RKO (cell line): ENCODE measurements around the gene TGFBR3.
"Not testable (repeated sequence)": the region's sequence is repeated elsewhere in the genome, so short reads cannot be mapped to it uniquely, and the experiment has no call there.

ENCODE experiments used
- DNase-seq: peaks from one replicate; pipeline ENCODE4 v3.0.0-alpha.2; 2016; ENCODE audit warnings: low spot score

TGFBR3 gene

DNA sequence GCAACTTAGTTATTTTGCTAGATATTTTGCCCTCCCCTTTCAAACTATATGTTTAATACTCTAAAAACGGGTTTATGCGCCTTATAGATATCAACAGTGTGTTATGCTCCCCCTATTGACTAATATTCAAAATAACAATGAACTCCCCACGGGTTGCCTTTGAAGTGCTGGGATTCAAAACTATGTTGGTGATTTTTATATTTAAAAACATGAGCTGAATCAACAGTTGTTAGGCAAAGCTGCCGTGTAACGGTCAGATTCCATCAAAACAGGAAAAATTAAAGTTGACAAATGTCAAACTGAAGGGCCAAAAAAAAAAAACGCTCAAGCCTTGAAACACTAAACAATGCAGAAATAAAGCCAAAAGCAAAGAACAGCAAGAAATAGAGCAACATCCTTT lies 2.5 kb downstream of the TGFBR3 start:
- peak; percentile 49 for DNase-seq

DNA sequence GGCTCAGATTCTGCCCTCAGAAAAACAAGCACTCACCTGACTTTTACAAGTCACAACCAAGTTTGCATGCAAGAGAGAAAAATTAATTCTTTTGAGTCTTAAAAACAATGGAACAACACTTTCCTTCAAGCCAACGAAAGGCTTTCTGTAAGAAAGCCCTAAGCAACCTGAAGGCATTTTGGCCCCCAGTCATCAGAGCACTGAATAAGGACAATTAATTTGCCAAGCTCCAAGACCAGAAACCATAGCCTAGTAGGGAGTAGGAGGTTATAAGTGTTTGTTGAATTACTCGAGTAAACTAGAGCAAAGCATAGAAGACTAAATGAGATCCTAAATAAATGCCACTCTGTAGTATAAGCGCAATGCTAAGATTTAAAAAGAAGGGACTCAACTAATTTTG lies 4.7 kb downstream of the TGFBR3 start:
- no peak for DNase-seq

DNA sequence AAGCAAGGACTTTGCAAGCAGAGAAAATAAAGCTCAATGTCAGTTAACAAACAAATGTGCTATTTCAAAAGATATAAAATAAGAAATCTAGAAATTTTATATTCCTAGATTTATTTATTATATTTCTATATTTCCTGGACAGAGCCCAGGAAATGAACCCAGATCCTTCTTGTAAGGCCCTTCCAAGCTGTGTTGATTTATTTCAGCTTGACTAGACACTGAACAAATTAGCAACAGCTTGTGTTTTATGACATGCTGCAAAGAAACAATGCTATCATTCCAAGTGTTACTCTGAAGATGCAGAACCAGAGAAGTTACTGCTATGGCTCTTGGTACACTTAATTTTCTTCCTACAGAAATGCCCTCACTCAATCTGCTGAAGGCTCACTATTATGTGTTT lies 6.2 kb downstream of the TGFBR3 start:
- DNase-seq = no peak

DNA sequence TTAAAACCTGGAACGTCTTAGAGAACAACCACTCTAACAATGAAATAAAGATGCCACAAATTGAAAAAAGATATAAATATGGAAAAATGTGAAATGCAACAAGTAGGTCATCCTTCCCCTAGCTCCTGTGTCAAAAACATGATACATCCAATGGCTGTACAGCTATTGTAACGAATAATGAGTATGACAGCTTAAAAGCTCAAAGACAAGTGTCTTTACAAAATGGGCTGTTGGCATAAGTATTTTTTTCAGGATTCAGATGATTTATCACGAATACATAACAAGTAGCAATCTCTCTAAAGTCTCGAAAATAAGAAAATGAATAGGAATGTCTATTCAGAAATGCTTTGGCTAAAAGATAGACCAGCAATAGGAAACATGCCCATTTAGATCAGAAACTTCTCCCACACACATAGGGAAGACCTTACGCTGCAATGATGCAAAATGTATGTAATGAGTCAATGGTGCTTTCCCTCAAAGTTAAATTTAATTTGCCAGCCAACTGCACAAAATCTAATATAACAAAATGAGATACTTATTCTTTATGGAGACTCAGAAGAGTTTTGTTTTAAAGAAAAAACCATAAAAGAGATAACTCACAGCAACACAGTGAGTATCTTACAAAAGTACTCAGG lies 8.3 kb downstream of the TGFBR3 start:
- DNase-seq = no peak

DNA sequence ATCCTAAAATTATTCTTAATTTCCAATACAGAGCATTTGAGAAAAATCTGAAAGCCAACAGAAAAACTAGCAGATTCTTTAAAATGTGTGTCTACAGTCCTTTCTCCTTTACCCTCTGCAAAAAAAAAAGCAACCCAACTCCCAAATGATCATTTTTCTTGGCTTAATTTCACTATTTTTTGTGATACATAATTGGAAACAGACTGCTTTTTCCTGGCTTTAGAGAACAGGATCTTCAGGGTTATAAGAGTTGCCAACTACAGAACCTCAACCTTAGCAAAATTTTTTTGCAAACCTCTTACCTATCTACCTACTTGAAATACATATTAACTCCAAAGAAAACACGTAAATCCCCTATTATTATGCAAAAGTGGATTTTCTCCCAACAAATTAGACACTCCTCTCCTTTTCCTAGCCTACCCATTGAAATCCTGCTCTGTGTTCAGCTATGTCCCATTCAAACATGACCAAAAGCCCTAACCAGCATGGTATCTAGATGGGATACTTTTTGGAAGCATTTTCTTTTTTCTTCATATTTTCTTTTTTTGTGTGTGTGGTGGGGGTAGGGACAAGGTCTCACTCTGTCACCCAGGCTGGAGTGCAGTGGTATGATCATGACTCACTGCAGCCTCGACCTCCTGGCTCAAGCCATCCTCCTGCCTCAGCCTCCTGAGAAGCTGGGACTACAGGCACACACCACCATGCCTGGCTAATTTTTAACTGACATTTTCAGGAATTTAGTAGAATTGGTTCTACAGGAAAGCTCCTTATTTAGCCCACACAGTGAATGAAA lies 9.0 kb downstream of the TGFBR3 start:
- DNase-seq = no peak

DNA sequence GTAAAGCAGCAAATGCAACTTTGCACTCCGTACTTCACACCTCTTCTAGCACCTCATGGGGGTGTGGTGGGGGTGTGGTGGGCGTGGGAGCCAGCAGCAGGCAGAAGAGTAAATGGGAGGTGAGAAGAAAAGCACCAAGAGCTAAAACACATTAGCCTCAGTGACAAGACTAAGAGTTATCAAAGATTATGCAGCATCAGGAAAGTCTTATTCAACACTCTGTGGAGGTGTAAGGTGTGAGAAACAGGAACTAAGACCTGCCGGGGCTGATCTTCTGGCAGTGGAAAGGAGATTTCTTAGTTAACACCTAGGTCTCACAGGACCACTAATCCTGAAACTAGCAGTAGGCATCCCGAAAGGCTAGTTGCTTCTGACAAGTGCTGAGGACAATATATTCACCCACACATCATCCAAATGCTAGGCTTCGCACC lies 9.9 kb downstream of the TGFBR3 start:
- DNase-seq = no peak

DNA sequence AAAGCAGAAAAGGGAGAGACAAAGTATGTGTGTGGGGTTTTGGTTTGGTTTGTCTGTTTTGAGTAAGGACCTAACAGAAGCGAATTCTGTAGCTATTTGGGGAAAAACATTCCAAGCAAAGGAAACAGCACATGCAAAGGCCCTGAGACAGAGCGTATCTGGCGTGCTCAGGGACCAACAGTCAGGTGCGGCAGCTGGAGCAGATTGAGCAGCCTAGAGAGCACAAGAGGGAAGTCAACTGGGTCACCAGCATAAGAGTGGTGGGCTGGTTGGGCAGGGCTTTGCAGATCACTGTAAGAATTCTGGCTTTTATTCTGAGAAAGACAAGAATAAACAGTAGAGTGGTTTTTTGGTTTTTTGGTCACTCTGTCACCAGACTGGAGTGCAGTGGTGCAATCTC lies 11.8 kb downstream of the TGFBR3 start:
- no peak for DNase-seq

DNA sequence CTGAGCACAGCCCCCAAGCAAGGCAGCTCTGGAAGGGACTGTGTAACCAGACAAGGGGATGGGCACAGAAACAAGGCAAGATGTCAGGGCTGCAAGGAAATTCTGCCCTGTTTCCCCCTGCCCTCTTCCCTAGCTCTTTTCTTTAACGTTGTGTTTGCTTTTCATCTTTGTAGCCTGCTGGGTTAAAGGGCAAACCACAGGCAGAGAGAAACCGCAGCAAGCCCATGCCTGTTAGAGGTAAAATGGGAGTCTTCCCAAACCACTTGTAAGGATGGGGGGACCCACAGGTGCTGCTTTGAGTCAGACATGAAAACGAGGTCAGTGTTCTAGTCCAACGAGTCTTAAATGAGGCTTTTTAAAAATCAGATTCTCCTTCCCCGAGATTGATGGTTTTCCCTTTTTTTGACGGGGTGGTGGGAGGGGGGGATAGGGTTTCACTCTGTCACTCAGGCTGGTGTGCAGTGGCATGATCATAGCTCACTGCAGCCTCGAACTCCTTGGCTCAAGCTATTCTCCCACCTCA lies 13.3 kb downstream of the TGFBR3 start:
- no peak for DNase-seq

DNA sequence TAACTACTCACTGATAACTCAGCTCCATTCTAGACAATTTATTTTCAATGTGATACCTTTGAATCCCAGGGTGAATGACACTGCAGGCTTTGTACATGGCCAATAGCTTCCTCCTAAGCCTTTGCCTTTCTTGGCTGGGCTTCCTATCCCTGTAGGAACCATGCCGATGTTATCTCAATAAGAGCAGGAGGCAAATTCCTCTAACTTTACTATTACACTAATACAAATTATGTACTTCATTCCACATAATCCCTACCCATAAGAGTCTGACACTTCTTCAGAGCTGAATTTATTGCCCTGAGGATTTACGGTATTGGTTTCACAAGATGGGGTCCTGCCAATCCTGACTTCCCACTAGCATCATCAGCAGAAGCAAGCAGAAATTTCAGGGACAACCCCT lies 14.0 kb downstream of the TGFBR3 start:
- no peak for DNase-seq

DNA sequence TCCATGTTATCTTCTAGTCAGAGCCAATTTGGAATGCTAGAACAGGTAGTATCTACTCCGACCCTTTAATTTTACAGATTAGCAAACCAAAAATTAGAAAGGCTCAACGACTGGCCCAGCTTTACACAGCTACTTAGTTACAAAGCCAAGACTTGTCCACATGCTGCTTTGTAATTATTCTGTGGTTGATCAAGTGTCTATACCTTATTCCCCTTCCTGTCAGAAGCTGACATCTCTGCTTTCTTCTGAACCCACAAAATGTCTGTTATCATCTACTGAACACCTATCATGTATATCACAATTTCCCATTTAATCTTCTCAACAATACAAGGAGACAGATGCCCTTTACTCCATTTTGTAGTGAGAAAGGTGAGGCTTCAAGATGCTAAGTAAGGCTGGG lies 15.6 kb downstream of the TGFBR3 start:
- DNase-seq = no peak

DNA sequence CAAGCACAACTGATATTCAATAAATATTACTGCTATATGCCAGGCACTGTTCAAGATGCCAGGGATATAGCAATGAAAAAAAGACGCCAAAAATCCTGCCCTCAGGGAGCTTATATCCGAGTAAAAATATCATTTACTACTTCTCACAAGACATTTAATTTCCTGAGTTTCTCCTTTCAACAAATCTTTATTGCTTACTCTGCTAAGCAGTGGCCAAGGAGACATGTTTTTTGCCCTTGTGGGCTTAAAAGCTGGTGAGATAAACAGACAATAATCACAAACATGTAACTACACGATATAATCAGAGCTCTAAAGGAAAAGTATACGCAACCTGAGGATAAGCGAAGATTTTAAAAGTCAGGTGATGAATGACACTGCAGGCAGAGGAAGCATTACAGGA lies 19.5 kb downstream of the TGFBR3 start:
- DNase-seq = no peak

DNA sequence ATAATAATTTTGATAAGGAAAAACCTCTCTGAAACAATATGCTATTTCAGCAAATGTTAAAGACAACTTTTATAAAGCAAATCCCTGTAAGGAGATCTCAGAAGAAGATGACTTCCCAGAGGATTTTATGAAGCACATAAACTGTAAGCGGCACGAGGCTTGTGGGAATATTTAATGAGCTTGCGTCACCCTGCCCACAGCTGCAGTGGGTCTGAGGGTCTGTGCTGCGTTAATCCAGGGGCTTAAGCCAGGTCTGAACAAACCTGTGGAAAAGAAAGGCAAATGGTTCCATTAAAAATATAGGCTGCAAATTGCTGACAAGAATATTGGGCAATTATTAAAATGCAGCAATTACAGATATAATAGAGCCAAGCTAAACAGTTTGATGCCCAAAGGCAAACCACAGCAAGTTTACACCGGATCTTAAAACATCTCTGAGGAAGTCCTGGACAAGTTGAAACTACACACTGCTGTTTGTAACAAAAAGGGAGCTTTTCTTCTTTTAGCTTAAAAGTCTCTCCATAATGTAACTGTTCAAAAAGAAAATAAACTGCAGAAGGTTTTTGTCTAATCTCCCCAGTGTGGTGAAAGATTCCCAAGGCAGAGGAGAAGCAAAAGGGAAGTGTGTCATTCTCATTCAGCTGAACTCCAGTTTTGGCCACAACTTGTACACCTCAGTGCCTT lies 21.8 kb downstream of the TGFBR3 start:
- no peak for DNase-seq

DNA sequence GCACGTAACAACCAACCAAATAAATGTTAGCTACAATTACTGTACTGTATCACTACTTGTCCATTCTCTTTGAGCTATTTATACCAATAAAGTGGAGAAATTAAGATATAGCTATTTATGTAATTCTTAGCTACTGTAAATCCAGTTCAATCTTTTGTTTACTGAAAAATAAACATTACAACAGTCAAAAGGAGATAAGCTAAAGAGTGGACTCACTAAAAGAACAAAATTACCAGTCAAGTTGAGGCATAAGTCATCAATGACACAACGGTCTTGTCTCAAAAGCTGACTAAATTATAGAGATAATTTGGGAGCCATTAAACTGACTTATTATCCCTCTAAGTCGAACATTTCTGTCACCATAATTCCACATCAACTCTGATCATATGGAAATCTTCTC lies 22.5 kb downstream of the TGFBR3 start:
- no peak for DNase-seq

DNA sequence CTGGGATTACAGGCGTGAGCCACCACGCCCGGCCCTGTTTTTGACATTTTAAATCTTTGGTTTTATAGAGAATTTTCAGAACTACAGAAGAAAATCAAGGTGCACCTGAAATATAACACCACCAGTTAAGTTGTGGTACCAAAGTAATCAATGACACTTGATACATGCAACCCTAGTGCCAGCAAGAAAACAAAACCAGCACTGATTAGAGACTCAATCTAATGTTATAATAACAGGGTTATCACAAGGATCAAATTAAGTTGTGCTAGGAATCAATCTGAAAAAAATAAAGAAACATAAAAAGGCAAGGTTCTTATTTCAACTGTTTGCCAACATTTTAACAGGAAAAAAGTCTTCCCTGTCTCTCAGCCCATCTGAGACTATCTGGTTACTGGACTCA lies 23.8 kb downstream of the TGFBR3 start:
- no peak for DNase-seq

DNA sequence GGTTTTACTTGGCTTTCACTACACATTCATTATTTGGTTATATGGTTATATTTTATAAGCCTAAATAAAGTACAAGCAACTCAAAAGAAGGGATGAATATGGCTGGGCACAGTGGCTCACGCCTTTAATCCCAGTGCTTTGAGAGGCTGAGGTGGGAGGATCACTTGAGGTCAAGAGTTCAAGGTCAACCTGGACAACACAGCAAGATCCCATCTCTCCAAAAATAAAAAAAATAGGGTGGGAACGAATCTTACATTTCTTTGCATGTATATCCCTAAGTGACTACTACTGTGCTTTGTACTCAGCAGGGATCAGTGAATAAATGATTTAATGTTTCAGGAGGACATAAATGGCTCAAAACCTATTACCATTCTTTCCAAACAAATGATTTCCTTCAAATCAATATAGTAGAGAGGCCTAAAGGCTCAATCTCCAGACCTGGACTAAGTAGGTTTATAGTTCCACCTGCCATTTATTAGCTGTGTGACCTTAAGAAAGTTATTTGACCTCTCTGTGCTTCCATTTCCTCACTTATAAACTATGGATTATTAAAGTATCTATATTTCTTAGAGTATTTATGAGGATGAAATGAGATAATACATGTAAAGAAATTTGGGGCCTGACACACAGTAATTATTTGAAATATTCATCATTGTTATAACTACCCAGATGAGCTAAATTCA lies 28.3 kb downstream of the TGFBR3 start:
- DNase-seq = no peak

DNA sequence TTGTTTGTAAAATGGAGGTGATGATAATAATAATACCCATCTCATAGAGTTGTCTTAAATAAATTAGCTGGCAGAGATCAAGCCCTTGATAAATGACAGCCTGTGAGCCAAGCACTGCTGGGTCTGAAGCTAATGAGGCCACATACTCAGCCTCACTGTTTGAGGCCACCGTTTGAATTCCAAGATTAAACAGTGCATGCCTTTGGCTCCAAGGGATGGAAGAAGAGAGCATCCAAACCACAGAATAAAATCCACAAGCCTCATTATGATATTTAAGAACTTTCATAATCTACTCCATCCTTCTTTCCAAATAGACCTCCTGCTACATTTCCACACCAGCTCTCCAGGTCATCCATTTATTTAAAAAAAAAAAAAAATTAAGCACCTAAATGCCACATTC lies 29.0 kb downstream of the TGFBR3 start:
- no peak for DNase-seq

DNA sequence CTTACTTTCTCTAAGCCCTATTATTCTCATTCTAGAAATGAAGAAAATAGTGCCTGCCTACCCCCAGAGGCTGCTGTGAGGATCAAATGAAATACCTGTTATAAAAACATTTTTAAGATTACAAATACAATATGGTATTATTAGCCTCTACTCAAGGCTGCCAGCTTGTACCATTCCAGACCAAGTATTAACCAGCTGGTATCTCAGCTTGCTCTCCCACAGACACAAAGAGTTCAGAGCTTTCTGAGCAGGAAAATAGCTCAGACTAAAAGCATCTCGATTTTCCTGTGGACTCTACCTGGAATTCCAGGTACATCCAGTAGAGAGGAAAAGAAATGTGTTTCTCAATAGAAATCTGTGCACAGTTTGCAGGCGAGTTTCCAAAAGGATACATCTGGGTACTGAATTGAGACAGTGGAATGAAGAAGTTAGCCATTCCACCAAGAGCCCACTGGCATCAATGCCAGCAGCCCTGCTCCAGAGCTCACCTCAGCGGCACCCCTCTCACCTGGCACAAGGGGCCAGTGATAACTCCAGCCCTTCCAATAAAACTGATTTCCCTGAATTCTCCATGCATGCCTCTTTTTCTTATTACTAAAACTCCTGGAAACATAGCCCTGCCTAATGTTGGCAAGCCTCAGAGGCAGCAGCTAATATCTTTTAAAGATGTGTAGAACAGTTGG lies 31.0 kb downstream of the TGFBR3 start:
- DNase-seq = no peak

DNA sequence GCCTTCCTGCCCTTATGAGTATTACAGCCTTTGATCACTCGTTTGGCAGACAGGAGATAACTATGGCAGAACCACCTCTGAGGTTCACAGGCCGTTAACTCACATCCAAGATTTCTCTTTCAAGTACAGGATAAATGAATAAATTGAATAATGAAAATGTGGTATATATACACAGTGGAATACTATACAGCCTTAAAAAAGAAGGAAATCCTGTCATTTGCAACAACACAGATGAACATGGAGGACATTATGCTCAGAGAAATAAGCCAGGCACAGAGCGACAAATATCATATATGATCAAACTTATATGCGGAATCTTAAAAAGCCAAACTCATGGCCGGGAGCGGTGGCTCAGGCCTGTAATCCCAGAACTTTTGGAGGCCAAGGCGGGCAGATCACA lies 32.6 kb downstream of the TGFBR3 start:
- DNase-seq = no peak

DNA sequence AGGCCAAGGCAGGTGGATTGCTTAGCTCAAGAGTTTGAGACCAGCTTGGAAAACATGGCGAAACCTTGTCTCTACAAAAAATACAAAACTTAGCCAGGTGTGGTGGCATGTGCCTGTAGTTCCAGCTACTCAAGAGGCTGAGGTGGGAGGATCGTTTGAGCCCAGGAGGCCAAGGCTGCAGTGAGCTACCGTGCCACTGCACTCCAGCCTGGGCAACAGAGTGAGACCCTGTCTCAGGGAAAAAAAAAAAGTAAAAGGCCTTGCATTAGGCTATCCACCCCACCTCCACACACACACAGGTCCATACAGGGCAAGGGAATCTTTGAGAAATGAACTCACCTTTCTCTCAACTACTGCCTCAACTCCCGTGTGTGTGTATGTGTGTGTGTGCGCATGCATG lies 33.9 kb downstream of the TGFBR3 start:
- DNase-seq = not testable (repeated sequence)

DNA sequence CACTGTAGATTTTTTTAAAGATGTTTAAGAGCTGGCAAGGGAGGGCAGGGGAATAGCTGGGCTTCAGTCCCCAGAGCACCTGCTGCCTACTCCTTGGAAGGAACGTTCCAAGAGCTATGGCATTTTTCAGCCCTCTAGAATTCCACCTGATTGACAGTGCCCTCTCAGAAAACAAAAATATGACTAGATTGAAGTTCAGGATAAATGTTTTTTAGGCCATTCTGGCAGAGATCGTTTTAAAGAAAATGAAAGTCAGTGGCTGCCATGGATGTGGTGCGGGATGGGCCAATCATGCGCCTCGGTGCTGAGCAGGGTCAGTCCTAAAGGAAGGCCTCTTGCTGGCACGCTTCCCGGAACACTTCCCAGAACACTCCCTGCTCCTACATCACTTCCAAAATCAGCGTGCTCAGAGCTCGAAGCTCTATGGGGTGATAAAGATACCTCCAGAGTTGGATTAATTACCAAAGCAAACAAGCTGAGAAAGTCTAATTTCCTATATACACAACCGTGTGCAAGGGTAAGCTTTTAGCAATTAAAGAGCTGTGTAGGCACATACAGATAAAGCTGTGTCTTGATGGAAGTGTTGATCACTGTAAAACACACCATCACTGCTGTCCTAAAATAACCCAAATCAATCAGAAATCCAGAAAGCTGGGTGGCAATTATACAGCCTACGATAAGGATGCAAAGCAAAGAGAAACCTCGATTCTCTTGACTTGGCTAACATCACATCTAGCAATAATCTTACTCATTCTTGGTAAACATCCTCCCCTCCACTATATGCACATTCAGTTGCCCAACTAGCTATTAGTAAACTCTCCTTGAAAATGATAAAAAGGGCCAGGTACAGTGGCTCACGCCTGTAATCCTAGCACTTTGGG lies 34.6 kb downstream of the TGFBR3 start:
- DNase-seq = no peak

DNA sequence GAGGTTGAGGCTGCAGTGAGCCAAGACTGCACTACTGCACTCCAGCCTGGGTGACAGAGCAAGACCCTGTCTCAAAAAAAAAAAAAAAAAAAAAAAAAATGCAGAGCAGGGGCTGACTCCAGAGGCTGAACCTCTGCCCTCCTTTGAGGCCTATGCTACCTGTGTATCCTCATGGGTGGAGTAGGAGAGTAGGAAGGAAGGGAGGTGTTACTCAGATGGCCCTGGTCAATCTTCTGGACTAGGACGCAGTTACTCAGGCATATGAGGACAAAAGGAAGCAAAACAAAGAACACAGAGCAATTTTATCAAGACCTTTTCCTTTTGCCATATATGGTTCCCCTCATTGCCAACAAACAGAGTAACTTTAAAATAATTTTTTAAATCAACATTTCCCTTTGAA lies 35.2 kb downstream of the TGFBR3 start:
- DNase-seq = no peak
